ENCODE data around the gene MX1.
A peak's percentile ranks its signal among the peaks of the same experiment; 100 is the strongest.
"Not testable (repeated sequence)": the region's sequence is repeated elsewhere in the genome, so short reads cannot be mapped to it uniquely, and the experiment has no call there.

The MX1 gene

DNA sequence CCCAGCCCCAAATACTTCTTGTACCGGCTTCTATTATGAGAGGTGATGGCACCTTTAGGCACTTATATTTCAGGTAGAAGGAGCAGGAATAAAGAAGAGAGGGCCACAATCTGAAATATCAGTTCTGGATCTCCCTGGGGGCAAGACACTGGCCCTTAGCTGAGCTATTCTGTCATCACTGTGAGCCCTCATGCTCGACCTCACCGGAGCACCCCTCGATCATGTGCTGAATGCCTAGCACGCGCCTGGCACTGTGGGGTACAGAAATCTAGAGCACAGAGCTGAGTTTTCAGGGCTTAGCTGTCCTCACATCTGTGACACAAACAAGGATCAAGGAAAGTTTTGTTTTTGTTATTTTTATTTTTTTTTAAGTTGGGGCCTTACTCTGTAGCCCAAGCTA lies 7.6 kb upstream of the MX1 start:
- no peak for TF ChIP-seq JUND (IDR thresholded peaks at IDR 0.05; ENCODE audit: low read depth)
- in situ Hi-C loops (cut with HindIII; ENCODE audit: low pct_unique_long_range_greater_than_20kb, low sequenced_read_pairs), result no loop called here
- DNase-seq (ENCODE audit: low read depth in 1 of 2, low spot score in 1 of 2), result no peak

DNA sequence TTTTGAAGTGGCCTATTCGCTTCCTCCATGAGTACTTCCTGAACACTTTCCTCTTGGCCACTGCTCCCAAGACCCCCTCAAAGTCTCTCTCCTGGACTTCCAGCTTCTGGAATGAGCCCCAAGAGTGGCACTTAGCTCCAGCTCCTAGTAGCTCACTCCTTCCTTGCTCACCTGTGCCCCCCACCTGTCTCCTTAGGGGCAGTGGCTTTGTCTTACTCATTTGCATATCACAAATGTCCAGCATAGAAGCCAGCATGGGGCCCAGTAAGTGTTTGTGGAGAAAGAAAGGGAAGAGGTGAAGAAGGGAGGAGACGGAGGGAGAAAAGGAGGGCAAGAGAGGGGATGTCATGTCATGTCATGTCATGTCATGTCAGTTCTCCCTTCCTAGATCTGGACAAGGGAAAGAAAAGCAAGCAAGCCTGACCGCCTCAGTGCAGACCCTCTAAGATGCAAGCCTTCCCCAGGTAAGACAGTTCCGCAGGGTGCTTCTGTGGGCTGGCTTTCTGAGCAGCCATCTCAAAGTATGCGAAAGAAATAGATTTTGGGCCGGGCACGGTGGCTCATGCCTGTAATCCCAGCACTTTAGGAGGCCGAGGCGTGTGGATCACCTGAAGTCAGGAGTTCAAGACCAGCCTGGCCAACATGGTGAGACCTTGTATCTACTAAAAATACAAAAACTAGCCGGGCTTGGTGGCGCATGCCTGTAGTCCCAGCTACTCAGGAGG lies 6.9 kb upstream of the MX1 start:
- in situ Hi-C loops (cut with HindIII; ENCODE audit: low pct_unique_long_range_greater_than_20kb, low sequenced_read_pairs), result no loop called here
- TF ChIP-seq JUND (IDR thresholded peaks at IDR 0.05; ENCODE audit: low read depth), result no peak
- DNase-seq (ENCODE audit: low read depth in 1 of 2, low spot score in 1 of 2), result no peak

DNA sequence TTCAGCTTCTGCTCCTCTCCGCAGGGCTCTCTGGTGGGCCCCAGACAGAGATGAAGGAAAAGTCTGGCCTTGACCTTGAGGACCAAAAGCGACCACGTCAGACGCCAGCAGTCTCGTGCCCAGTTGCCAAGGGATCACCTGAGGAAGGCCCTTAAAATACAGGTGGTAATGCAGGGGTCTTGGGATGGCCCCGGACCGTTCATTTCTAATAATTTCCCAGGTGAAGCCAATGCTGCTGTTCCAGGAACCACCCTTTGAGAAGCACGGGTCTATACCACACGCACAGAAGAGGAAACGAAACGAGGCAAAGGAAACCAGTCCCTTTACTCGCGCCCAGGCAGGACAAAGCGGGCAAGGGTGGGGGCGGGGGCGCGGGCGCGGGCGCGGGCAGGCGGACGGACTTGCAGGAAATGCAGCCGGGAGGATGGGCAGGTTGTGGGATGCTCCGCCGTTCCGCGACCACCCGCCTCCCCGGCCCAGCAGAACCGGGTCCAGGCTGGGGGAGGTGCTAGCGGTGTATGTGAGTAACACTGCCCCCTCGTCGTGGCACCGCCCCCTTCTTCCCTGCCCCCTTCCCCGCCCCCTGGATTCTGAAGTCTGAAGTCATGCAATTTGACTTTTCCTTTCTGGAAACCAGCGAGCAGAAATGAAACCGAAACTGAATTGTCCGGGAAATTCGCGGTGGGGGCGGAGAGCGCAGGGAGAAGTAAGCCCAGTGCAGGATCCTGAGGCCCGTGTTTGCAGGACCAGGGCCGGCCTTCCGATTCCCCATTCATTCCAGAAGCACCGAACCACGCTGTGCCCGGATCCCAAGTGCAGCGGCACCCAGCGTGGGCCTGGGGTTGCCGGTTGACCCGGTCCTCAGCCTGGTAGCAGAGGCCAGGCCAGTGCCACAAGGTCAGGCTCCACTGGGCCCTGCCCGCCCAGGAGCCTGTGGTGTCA lies 5.8 kb upstream of the MX1 start:
- in situ Hi-C loops (cut with HindIII; ENCODE audit: low pct_unique_long_range_greater_than_20kb, low sequenced_read_pairs), result no loop called here
- no peak for TF ChIP-seq JUND (IDR thresholded peaks at IDR 0.05; ENCODE audit: low read depth)
- peak; percentile 78 to 91 for DNase-seq (ENCODE audit: low read depth in 1 of 2, low spot score in 1 of 2)

DNA sequence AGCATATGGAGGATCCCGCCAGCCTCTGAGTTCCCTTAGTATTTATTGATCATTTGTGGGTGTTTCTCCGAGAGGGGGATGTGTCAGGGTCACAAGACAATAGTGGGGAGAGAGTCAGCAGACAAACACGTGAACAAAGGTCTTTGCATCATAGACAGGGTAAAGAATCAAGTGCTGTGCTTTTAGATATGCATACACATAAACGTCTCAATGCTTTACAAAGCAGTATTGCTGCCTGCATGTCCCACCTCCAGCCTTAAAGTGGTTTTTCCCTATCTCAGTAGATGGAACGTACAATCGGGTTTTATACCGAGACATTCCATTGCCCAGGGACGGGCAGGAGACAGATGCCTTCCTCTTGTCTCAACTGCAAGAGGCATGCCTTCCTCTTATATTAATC lies 5.0 kb upstream of the MX1 start:
- in situ Hi-C loops (cut with HindIII; ENCODE audit: low pct_unique_long_range_greater_than_20kb, low sequenced_read_pairs); DNase-seq (ENCODE audit: low read depth in 1 of 2, low spot score in 1 of 2): not testable (repeated sequence)

DNA sequence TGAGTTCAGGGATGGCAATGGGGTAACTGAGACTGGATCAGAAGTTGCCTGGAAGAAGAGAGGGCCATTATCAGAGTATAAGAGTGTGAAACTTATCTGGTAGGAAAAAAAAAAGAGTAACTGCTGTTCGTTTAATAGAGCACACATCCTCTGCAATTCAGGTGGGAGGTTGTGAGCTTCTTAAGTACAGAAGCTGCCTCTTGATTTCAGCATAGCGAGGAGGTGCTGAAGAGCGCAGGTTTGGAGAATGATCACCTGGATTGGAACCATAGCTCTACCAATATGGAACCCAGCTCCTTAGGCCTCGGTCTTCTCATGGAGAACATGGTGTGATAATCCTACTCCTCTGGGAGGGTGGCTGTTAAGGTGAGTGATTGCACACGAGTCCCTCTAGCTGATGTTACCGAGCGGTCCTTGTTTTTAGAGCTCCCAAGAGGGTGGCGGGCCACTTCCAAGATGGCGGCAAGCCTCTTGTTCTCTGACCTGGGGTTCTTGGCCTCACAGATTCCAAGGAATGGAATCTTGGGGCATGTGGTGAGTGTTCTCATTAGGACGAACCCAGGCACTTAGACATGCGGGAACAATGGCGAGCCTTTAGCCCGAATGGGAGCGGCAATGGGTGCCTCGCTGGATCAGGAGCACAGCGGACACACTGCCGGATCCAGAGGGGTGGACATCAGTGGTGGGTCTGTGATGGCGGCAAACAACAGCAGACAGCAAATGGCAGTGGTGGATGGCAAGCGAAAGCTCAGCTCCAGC lies 3.3 kb upstream of the MX1 start:
- no peak for DNase-seq (ENCODE audit: low read depth in 1 of 2, low spot score in 1 of 2)
- no peak for TF ChIP-seq JUND (IDR thresholded peaks at IDR 0.05; ENCODE audit: low read depth)
- in situ Hi-C loops (cut with HindIII; ENCODE audit: low pct_unique_long_range_greater_than_20kb, low sequenced_read_pairs), result no loop called here

DNA sequence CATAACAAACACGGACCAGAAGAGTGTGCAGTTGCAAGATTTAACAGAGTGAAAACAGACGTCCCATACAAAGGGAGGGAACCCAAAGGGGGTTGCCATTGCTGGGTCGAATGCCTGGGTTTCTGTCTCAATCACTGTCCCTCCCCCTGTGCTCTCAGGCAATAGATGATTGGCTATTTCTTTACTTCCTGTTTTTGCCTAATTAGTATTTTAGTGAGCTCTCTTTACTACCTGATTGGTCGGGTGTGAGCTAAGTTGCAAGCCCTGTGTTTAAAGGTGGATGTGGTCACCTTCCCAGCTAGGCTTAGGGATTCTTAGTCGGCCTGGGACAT lies 2.8 kb upstream of the MX1 start:
- in situ Hi-C loops (cut with HindIII; ENCODE audit: low pct_unique_long_range_greater_than_20kb, low sequenced_read_pairs); DNase-seq (ENCODE audit: low read depth in 1 of 2, low spot score in 1 of 2): not testable (repeated sequence)

DNA sequence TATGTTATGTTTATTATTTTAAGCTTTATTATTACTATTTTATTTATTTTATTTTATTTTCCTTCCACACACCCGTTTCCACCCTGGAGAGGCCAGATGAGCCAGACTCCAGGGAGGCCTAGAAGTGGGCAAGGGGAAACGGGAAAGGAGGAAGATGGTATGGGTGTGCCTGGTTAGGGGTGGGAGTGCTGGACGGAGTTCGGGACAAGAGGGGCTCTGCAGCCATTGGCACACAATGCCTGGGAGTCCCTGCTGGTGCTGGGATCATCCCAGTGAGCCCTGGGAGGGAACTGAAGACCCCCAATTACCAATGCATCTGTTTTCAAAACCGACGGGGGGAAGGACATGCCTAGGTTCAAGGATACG lies 468 bp upstream of the MX1 start:
- in situ Hi-C loops (cut with HindIII; ENCODE audit: low pct_unique_long_range_greater_than_20kb, low sequenced_read_pairs), result no loop called here
- DNase-seq (ENCODE audit: low read depth in 1 of 2, low spot score in 1 of 2), result no peak
- no peak for TF ChIP-seq JUND (IDR thresholded peaks at IDR 0.05; ENCODE audit: low read depth)

DNA sequence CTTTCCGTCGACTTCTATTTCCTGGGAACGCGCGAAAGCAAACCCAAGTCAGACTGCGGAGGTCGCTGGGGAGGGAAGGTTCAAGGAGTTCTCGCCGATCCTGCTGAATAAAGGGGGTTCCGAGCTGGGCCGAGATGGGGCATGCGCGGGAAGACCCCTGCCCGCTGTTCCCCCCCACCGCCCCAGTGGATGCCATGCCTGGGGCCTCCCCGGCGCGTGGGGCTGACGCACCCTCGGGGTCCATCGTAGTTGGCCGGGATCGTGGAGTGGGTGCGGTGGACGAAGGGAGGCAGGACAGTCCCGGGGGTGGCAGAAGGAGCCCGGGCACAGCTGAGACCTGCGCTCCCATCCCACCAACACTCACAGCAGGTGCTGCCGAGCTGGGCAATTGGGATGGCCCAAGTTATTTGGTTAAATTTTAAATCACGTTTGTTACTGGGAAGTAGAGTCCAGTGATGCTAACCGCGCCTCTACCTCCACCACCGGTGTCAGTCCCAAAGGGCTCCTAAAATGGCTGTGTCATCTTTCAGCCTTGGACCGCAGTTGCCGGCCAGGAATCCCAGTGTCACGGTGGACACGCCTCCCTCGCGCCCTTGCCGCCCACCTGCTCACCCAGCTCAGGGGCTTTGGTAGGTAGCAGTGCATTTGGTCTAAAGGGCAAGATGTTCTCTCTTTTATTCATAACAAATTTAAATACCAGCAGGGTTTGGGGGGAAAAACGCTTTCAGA lies 801 bp downstream of the MX1 start:
- no peak for DNase-seq (ENCODE audit: low read depth in 1 of 2, low spot score in 1 of 2)
- in situ Hi-C loops (cut with HindIII; ENCODE audit: low pct_unique_long_range_greater_than_20kb, low sequenced_read_pairs), result no loop called here
- TF ChIP-seq JUND (IDR thresholded peaks at IDR 0.05; ENCODE audit: low read depth), result no peak

DNA sequence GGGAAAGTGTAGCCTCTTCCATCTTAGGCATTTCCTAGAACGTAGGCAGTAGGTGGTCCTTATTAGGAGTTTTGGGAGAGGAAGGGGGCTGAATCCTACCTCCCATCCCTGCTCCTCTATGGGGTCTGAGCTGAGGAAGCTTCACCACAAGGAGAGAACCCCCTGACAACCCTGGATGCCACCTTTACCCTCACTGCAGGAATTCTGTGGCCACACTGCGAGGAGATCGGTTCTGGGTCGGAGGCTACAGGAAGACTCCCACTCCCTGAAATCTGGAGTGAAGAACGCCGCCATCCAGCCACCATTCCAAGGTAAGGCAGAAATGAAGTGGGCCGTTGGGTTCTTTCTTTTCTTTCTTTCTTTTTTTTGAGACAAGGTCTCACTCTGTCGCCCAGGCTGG lies 1.5 kb downstream of the MX1 start:
- in situ Hi-C loops (cut with HindIII; ENCODE audit: low pct_unique_long_range_greater_than_20kb, low sequenced_read_pairs), result no loop called here
- no peak for TF ChIP-seq JUND (IDR thresholded peaks at IDR 0.05; ENCODE audit: low read depth)
- DNase-seq (ENCODE audit: low read depth in 1 of 2, low spot score in 1 of 2), result no peak

DNA sequence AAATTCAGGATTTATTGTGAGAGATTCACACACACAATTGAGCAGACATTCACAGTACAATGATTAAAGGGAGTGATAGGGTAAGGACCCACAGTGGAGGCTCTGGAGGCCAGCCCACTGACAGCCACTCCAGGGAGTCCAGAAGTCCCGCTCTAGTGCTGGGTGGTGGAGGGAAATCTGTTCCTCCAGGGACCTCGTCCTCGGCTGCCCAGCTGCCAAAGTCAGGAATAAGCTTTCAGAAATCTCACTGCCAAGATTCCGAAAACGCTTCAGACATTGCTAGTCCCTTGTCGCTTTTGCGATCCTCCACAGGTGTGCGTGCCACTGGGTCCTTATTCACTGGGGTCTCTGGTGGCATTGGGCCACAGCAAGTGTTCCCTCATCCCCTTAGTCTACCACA lies 2.3 kb downstream of the MX1 start:
- in situ Hi-C loops (cut with HindIII; ENCODE audit: low pct_unique_long_range_greater_than_20kb, low sequenced_read_pairs), result no loop called here
- no peak for TF ChIP-seq JUND (IDR thresholded peaks at IDR 0.05; ENCODE audit: low read depth)

DNA sequence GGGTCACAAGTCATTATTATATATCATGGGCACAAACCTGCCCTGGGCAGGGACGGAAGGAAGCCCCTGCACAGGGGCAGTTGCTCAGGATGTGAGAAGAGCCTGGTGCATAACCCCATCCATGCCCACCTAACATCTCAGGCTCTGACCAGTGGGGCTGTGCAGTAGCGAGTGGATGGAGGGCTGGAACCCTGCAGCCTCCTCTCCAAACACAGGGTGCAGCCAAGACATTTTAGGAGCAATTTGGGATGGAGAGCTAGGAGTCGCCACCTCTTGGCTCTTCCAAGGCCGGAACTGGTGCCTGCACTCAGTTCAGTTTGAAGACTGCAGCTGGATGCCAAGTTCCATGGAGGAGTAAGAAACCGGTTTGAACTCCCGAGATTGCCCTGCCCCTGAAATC lies 2.8 kb downstream of the MX1 start:
- DNase-seq (ENCODE audit: low read depth in 1 of 2, low spot score in 1 of 2), result no peak
- TF ChIP-seq JUND (IDR thresholded peaks at IDR 0.05; ENCODE audit: low read depth), result no peak
- in situ Hi-C loops (cut with HindIII; ENCODE audit: low pct_unique_long_range_greater_than_20kb, low sequenced_read_pairs), result no loop called here

More for the DNA sequence above, 2.3 kb downstream of the MX1 start:
- no peak for DNase-seq (ENCODE audit: low read depth in 1 of 2, low spot score in 1 of 2)

DNA sequence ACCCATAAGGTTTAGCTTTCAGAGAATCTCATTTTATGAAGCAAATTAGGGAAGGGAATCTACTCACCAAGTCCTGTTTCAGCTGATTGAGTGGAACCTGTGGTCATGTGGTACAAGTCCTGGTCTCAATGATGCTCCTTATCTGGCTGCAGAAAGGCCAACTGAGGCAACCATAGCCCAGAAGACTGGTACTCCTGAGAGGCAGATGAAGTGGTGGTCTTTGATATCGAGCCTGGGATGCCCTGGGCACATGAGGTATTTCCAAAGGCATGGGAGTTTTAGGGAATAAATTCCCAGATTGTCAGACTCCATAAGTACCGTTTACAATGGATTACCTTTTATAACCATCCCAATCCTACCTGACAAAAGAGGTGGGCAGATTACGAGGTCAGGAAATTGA lies 3.3 kb downstream of the MX1 start:
- no peak for DNase-seq (ENCODE audit: low read depth in 1 of 2, low spot score in 1 of 2)
- in situ Hi-C loops (cut with HindIII; ENCODE audit: low pct_unique_long_range_greater_than_20kb, low sequenced_read_pairs), result no loop called here
- TF ChIP-seq JUND (IDR thresholded peaks at IDR 0.05; ENCODE audit: low read depth), result no peak

Data from T47D (cell line).